TTC549 (cell line): ENCODE results near the gene PRAC1.

Experiments used
- FAIRE-seq: peaks from 2 replicates; lab custom pipeline; 2012; peaks lifted over from hg19 to GRCh38; lab: Jason Lieb, UNC

Gene PRAC1

DNA sequence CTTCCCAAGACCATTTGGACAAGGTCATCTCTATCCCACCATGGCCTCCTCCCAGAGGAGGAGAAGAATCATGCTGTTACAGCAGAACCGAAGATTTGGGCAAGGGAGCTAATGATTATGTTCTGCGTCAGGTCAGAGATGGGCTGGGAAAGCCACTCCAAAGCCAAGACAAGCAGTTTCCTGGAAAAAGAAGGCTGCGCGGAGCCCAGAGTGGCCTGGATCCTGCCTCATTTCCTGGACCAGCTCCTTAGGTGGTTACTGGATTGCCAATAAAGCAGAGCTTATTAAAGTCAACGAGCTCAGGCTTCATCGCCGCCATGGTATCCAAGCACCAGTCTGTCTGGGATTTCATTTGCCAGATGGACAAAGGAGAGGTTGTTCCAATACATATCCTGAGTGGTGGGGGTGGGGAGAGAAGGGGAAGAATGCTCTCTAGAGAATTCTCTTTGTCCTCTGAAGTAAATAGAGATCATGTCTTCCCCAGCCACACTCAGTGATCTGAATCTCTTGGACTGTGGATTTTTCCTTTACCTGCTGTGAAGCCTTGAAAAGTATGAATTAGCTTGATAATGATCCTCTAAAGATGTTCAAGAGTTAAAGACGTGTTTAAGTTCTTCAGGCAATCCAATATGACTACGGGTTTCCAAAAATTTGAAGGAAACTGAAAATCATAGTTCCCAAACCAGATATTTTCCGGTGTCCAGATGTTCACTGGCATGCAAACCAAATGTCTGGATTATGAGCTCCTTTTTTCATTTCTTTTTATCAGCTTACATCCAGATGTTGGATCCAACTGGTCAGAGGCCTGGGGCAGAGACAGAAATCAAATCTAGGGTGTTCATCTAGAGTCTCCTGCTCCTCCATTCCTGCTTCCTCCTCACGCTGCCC, 17.7 kb downstream of the PRAC1 start:
- FAIRE-seq: no peak

- FAIRE-seq: no peak
These were observed 20.3 kb downstream of the PRAC1 start for GRCh38 chr17:48701864-48702532.

DNA sequence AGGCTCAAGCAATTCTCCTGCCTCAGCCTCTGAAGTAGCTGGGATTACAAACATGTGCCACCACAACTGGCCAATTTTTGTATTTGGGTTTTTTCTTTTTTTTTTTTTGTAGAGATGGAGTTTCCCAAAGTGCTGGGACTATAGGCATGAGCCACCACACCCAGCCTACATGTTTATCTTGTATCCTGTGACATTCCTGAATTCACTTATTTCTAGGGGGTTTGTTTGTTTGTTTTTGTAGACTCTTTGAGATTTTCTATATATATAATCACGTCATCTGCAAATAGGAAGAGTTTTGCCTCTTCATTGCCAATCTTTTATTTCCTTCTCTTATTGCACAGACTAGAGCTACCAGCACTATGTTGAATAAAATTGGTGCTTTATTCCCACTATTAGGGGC, 29.1 kb downstream of the PRAC1 start:
- FAIRE-seq: no peak

DNA sequence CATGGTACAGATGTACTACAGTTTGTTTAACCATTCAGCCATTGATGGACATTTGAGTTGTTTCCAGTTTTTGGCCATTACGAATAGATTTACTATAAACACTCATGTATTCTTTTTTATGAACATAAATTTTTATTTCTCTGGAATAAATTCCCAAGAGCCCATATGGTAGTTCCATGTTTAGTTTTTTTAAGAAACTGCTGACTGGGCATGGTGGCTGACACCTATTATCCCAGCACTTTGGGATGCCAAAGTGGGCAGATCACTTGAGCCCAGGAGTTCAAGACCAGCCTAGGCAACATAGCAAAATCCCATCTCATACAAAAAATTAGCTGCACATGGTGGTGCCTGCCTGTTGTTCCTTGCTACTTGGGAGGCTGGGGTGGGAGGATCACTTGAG, 30.3 kb downstream of the PRAC1 start:
- FAIRE-seq: no peak

- no peak for FAIRE-seq
These were observed 31.7 kb downstream of the PRAC1 start for GRCh38 chr17:48690655-48691054.

DNA sequence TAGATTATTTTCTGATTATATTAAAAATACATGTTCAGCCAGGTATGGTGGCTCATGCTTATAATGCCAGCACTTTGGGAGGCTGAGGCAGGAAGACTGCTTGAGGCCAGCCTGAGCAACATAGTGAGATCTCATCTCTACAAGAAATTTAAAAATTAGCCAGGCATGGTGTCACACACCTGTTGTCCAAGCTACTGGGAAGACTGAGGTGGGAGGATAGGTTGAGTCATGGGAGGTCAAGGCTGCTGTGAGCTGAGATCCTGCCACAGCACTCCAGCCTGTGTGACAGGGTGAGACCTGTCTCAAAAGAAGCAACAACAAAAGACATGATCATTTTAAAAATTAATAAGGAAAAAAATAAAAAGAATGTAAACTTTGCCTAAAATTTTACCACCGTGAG, 40.7 kb downstream of the PRAC1 start:
- FAIRE-seq: no peak

DNA sequence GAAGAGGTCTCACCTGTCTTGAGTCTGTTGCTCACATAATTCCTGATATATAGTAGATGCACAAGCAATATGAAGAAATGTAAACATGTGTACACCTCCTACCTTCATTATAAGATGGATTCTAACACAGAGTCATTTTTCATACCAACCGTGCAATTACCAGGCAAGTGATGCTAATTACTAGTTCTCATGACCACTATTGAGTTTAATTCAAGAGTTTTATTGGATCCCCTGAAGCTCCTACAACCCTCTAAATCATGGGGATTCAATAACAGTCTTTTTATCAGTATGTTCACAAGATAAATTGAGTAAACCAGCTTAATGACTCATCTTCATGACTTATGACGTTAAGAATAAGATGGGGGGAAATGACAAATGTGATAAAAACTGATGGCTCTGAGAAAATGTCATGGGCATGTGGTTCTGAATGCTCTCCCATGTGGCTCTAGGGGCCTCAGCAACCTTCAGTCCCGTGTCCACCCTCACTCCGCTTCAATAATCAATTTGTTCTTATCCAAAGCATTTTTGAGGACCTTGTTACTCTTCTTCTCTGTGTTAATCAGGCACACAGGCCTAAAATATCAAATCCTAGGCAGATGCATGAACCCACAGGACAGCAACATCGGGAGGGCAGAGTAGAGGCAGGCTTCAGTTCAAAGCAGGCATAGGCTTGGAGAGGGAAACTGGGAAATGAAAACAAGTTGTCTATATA, 42.8 kb downstream of the PRAC1 start:
- FAIRE-seq: no peak

DNA sequence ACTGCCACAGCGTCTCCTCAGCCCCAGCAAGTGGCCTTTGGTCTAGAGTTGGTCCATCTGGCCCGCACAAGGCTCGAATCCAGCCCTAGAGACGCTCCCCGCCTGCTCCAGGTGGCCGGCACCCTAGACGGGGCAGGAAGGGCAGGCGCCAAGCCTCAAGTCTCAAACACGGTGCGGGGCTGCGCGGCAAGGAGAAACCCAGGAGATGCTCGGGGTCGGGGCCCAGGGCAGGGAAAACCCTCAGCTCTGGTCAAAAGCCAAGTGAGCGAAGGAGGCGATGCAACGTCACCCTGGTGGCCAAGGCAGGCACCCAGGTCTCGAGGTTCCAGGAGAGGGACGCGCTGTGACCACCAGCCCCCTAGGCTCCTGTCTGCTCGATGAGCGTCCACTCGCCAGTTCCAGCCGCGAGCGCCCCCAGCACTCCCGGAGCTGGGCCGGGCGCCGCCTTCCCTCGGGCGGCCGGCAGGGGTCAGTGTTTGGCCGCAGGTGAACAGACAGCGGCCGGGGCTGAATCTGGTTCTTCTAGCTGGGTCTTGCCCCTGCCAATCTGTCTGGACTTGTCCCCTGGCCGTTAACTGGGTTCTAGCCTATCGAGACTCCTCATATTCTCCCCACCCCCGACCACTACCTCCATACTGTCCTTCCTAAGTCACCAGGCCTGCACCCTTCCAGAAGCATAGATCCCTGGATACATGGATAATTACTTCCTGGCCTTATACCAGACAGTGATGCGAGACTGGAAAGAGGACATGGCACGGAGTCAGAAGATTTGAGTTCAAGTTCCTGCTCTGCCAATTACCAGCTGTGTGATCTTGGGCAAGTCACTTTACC, 44.0 kb downstream of the PRAC1 start:
- no peak for FAIRE-seq

DNA sequence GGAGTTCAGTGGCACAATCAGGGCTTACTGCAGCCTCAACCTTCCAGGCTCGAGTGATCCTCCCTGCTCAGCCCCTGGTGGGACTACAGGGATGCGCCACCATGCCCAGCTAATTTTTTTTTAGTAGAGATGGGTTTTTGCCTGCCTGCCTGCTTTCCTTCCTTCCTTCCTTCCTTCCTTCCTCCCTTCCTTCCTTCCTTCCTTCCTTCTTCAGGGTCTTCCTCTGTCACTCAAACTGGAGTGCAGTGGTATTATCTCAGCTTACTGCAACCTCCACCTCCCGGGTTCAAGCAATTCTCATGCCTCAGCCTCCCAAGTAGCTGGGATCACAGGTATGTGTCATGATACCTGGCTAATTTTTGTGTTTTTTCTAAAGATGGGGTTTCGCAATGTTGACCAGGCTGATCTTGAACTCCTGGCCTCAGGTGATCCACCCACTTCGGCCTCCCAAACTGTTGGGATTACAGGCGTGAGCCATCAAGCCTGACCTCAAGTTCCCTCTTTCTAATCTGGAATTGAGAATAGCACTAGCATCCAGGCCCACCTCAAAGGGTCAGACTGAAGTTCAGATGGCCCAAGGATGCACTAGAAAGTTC, 45.3 kb downstream of the PRAC1 start:
- FAIRE-seq: no peak

DNA sequence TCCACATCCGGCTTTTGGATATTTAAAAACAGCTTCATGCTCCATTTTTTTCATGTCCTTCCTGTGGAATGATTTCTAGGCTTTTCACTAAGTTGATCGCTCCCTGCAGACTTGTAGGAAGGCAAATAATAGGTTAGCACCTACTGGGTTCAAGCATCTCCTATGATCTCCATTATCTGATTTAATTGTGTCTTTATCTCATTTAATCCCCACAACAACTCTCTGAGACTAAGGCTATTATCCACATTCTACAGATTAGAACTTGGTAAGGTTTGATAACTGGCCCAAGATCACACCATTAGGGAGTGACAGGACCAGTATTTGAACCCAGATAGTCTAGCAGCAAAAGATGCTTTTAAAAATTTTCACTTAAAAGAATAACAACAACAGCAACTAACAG, 50.0 kb downstream of the PRAC1 start:
- no peak for FAIRE-seq
